Esophagus squamous epithelium (tissue), 5 donors: Measurements from ENCODE around the gene LONRF2. TPM values are rescaled to one million over a fixed set of nuclear protein-coding genes. Genes with fewer than 3 reads are reported as not detected.

Experiments
- DNase-seq: peaks from one replicate; lab custom pipeline; 2025; lab: John Stamatoyannopoulos, UW
- H3K27ac ChIP-seq, 4 donors: fragments of 200-600 bp; sonication (generic); one replicate each; pipeline ENCODE4 v1.5.1; 2016 to 2019; ENCODE audit warnings: mild to moderate bottlenecking in 1 of 4
- H3K27me3 ChIP-seq, 4 donors: fragments of 200-600 bp; sonication (generic); 1 replicate in 3 of 4; 2 replicates in 1 of 4; pipeline versions ENCODE4 v1.5.1 to v1.6.0; 2017 to 2021; ENCODE audit warnings: antibody characterized with exemption in 1 of 4
- H3K36me3 ChIP-seq, 3 donors: fragments of 200-600 bp; sonication (generic); one replicate each; pipeline ENCODE4 v1.5.1; 2016 to 2019
- H3K4me1 ChIP-seq, 3 donors: fragments of 200-600 bp; sonication (generic); one replicate each; pipeline ENCODE4 v1.5.1; 2017 to 2019
- H3K4me3 ChIP-seq, 4 donors: fragments of 200-600 bp; sonication (generic); 1 replicate in 3 of 4; 2 replicates in 1 of 4; pipeline ENCODE4 v1.5.1; 2016 to 2019; ENCODE audit warnings: mild to moderate bottlenecking in 2 of 4, moderate library complexity in 1 of 4
- H3K9me3 ChIP-seq, 3 donors: fragments of 200-600 bp; sonication (generic); one replicate each; pipeline ENCODE4 v1.5.1; 2016 to 2019
- CTCF ChIP-seq, 6 experiments: fragments of 450-650 bp in 4 of 6; fragments of 200-600 bp in 2 of 6; sonication (generic) in 2 of 6; IDR thresholded peaks; one replicate each; pipeline ENCODE4 v1.5.1; 2016 to 2019; ENCODE audit warnings: antibody characterized with exemption in 6 of 6, mild to moderate bottlenecking in 4 of 6, moderate library complexity in 4 of 6
- POLR2A ChIP-seq, 4 donors: fragments of 450-650 bp; IDR thresholded peaks; one replicate each; pipeline ENCODE4 v1.6.1; 2017; ENCODE audit warnings: antibody characterized with exemption in 4 of 4, mild to moderate bottlenecking in 4 of 4, moderate library complexity in 3 of 4
- WGBS, 2 donors: methylation state at CpG; one replicate each; pipeline ENCODE4 v1.1.5; 2018; 5-methylcytosine and 5-hydroxymethylcytosine counted together
- intact Hi-C: fragments of 100-400 bp; cut with DNase I; formaldehyde crosslinking; loops from one replicate; pipeline ENCODE4 v1.15.0; 2022
- total RNA-seq, 4 donors: library from RNA; depleted of rRNA; stranded (reverse); fragments of >200 nt; gene quantifications; one replicate each; pipeline ENCODE4 v1.1.0, GENCODE V29; 2016
- donor health status: DM: yes; HTN: yes; CAD: no.

LONRF2 gene
- total RNA-seq, 4 donors from 2014 or later = 0.42 to 6.1 (median 1.0) TPM

GRCh38 chr2:100279586-100280534, 42.4 kb downstream of the LONRF2 start:
- no peak for DNase-seq
- H3K36me3 ChIP-seq = no peaks in the 10 kb centered on the region
- WGBS, 2 donors = 72 to 94% methylated on average over 11 to 16 of the region's 17 CpGs
- no peaks in the 10 kb centered on the region for H3K9me3 ChIP-seq
- intact Hi-C loops = no loop called here
- H3K4me3 ChIP-seq = no peak overlapping the region
- peaks cover 0 to 8% (median 3%) of the 10 kb centered on the region in 3 donors for H3K4me1 ChIP-seq
- H3K27ac ChIP-seq = no peak overlapping the region
- no peaks in the 10 kb centered on the region for H3K27me3 ChIP-seq
- TF ChIP-seq POLR2A (IDR thresholded peaks at IDR 0.05) (no peak), CTCF (IDR thresholded peaks at IDR 0.05) (no peak)

GRCh38 chr2:100278986-100279385, 43.3 kb downstream of the LONRF2 start:
- H3K4me1 ChIP-seq = peaks cover 0 to 8% (median 3%) of the 10 kb centered on the region in 3 donors
- 91 to 92% methylated on average over 11 of the region's 11 CpGs for WGBS, 2 donors
- no peak for TF ChIP-seq CTCF (IDR thresholded peaks at IDR 0.05)
- H3K36me3 ChIP-seq = no peaks in the 10 kb centered on the region
- intact Hi-C loops = no loop called here
- H3K9me3 ChIP-seq = no peaks in the 10 kb centered on the region
- no peaks in the 10 kb centered on the region for H3K27me3 ChIP-seq
- H3K4me3 ChIP-seq = no peak overlapping the region
- no peak for DNase-seq
- H3K27ac ChIP-seq = no peak overlapping the region

GRCh38 chr2:100278501-100278900, 43.8 kb downstream of the LONRF2 start:
- 83 to 87% methylated on average over 11 to 12 of the region's 12 CpGs for WGBS, 2 donors
- DNase-seq = no peak

GRCh38 chr2:100277540-100278207, 44.6 kb downstream of the LONRF2 start:
- intact Hi-C loops = no loop called here
- peaks cover 0 to 8% (median 3%) of the 10 kb centered on the region in 3 donors for H3K4me1 ChIP-seq
- no peaks in the 10 kb centered on the region for H3K9me3 ChIP-seq
- TF ChIP-seq POLR2A (IDR thresholded peaks at IDR 0.05) (no peak), CTCF (IDR thresholded peaks at IDR 0.05) (no peak)
- no peak for DNase-seq
- H3K27ac ChIP-seq = no peak overlapping the region
- WGBS, 2 donors = 89 to 92% methylated on average over 10 to 12 of the region's 12 CpGs
- no peaks in the 10 kb centered on the region for H3K27me3 ChIP-seq
- no peaks in the 10 kb centered on the region for H3K36me3 ChIP-seq
- no peak overlapping the region for H3K4me3 ChIP-seq

More at GRCh38 chr2:100278501-100278900, 43.8 kb downstream of the LONRF2 start:
- intact Hi-C loops = no loop called here
- Histone ChIP-seq H3K4me3 (no peak overlapping the region), H3K9me3 (no peaks in the 10 kb centered on the region), H3K27ac (no peak overlapping the region), H3K36me3 (no peaks in the 10 kb centered on the region), H3K27me3 (no peaks in the 10 kb centered on the region), H3K4me1 (peaks cover 0 to 8% (median 3%) of the 10 kb centered on the region in 3 donors)
- TF ChIP-seq CTCF (IDR thresholded peaks at IDR 0.05) (no peak), POLR2A (IDR thresholded peaks at IDR 0.05) (no peak)

GRCh38 chr2:100276716-100277115, 45.6 kb downstream of the LONRF2 start:
- peaks cover 0 to 6% (median 3%) of the 10 kb centered on the region in 3 donors for H3K4me1 ChIP-seq
- WGBS, 2 donors = 69 to 71% methylated on average over 4 of the region's 4 CpGs
- intact Hi-C loops = no loop called here
- H3K9me3 ChIP-seq = no peaks in the 10 kb centered on the region
- no peak overlapping the region for H3K27ac ChIP-seq
- H3K27me3 ChIP-seq = no peaks in the 10 kb centered on the region
- H3K4me3 ChIP-seq = no peak overlapping the region
- DNase-seq = no peak
- H3K36me3 ChIP-seq = no peaks in the 10 kb centered on the region
- no peak for TF ChIP-seq CTCF (IDR thresholded peaks at IDR 0.05)
- no peak for TF ChIP-seq POLR2A (IDR thresholded peaks at IDR 0.05)
